ENCODE measurements around the gene CRYBG3.

Gene CRYBG3

DNA sequence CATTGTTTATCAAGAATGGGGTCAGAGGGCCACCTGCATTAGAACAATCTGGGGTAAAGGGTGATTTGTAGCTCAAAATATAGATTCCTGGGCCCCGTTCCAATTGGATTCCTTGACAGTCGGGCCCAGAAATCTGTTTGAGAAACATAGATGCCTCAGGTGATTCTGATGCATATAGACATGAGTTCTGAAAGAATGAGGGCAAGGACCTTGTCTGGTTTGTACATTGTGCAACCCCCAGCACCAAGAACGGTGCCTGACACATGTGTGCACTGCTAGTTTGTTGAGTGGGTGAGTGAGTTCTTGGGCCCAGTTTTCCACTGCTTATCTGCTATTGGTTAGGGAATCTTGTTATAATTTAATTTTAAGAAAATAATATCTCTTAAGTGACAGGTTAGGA lies 16.6 kb downstream of the CRYBG3 start:
- no peak for DNase-seq (ENCODE audit: low read depth)

DNA sequence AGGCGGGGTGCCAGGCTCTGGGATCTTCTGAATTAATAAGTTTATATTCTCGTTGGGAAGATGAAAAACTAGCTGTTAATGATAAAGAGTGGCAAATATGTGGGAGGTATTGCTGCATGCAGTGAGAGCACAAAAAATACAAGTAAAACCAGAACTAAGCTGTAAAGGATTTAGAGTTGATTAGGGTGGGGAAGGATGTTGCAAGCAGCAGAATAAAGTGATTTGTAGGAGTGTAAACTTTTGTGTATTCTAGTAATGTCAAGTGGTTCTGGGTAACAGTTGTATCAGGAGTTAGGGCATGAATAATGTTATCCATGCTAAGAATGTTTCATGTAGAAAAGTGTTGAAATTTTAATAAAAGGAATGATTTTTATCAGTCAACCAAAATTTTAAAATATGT lies 18.1 kb downstream of the CRYBG3 start:
- no peak for DNase-seq (ENCODE audit: low read depth)

DNA sequence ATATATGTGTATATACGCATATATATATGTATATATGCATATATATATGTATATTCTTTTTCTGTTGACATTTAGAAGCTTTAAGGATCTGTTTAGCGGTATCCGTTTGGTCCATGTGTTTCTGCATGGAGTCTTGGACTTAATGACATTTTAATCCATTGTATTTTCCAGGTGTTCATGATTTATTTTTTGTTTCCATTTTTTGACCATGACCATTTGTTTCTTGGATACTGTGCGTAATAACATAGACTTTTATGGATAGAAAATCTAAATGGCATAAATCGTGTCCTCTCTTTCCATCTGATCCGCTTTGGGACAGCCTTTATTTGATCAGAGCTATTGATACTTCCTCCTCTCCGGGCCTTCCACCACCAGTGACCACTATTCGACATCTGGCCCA lies 19.5 kb downstream of the CRYBG3 start:
- DNase-seq (ENCODE audit: low read depth) = no peak

DNA sequence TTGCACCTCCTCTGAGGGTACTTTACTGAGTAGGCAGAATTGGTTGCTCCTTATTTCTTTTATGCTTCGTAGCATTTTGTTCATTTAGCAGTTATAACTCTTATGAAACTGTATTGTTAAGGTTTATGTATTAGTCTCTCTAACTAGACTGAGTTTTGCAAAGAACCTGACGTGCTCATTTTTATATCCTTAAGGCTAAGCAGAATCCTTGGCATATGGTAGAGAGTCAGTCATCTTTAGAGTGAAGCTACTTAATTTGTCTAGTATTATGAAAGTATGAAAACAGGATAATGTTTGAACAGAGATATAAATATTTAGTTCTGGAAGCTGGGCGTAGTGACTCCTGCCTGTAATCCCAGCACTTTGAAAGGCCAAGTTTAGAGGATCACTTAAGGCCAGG lies 20.1 kb downstream of the CRYBG3 start:
- no peak for DNase-seq (ENCODE audit: low read depth)

DNA sequence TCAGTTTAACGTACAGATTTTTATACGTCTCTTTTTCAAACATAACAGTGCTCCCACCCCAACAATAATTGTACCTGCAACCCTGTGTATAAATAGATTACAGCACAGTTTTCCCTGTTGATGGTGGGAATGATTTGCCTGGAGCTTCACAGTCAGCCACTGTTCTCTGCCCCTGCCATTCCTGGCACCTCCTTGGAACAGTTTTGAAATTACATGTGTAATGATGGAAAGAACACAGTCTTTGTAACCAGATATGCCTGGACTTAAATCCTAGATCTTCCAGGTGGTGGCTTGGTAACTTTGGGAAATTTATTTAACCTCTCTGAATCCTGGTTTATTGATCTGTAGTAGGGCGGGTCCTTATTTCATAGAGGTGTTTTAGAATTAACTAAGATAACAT lies 27.0 kb downstream of the CRYBG3 start:
- DNase-seq (ENCODE audit: low read depth) = no peak

DNA sequence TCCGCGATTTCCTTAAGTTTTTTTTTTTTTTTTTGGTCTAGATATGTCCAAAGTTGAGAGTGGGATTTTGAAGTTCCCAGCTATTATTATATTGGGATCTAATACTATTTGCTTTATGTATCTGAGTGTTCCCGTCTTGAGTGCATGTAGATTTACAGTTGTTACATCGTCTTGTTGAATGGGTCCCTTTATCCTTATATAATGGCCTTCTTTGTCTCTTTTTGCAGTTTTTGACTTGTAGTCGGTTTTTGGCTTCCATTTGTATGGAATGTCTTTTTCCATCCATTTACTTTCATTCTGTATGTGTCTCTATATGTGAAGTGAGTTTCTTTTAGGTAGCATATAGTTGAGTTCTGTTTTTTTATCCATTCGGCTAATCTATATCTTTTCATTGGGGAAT lies 35.6 kb downstream of the CRYBG3 start:
- DNase-seq (ENCODE audit: low read depth) = no peak

DNA sequence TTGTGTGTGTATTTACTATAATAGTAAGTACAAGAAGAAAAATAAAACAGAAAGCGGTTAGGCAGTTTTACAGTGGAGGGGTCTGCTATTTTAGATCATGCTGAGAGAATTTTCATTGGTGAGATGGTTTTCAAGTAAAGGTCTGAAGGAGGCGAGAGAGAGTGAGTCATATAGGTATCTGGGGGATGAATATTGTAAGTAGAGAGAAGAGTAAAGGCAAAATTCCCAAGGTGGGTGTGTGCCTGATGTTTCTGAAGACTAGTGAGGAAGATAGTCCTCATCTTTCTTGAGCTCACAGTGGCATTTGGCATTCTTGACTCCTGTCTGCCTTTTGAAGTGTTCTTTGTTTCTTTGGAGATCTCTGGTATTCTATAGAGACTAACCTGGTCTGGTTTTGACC lies 38.6 kb downstream of the CRYBG3 start:
- DNase-seq (ENCODE audit: low read depth) = no peak

DNA sequence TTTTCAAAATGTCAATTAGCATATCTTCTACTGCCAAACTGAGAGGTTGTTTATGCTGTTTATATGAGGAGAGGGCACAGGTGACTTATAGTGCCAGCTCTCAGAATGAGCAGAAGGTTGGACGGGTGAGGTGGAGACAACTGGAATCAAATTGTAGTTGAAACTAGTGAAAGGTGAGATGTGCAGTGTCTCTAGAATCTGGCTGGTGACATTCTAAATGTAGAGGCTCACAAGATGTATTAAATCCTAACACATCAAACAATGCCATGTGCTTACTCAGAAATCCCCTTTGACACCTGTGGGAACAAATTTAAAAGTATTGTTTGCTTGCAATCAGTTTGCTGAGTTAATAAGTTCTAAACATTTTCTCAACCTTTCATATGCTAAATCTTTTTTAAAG lies 40.8 kb downstream of the CRYBG3 start:
- no peak for DNase-seq (ENCODE audit: low read depth)

DNA sequence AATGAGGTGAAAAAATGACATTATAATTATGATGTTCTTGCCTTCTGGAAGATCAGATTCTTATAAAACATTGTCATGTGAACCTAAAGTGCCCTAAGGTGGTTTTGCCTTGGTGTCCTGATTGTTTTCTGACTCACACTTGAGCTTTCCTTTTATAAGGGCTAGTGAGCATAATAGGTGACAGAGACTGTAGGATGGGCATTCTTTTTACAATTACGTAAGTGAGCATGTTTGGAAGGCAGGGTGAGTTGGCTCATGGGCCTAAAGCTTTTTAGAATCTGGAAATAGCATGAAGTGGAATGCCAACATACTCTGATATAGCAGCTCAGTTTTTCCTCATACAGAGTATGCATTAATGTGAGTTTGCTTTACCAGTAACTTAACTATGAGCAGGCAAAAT lies 41.2 kb downstream of the CRYBG3 start:
- no peak for DNase-seq (ENCODE audit: low read depth)

DNA sequence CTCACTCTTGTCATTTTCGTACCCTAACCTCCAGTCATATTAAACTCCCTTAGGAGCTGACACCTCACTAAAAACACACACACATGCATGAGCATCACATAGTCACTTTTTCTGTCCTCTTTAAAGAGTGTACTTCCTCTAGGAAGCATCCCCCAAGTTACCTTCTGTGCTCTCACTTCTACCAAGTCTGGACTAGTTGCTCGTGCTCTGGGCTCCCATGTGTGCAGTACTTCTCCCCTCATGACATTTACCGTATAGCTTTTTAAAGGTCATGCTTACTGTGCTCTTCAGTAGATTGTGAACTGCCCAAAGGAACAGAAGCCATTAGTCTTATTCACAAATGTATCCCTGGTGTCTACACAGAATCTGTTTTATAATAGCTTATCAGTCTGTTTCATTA lies 42.0 kb downstream of the CRYBG3 start:
- no peak for DNase-seq (ENCODE audit: low read depth)

DNA sequence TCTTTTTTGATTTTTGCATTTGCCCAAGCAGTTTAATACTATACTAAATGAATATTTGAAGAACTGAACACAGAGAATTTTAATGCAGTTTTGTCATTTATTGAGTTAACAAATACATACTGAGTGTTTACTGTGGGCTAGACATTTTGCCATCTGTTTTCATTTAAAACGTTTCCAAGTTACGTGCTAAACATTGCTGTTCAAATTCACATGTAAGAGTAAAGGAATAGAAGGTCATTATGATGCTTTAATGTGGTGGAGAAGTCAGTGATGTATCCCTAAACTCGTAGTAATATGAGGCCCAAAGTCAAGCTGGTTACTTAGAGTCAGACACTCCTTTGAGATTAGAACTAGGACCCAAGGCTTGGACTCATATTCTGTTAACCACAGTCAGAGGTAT lies 49.4 kb downstream of the CRYBG3 start:
- DNase-seq (ENCODE audit: low read depth) = no peak

DNA sequence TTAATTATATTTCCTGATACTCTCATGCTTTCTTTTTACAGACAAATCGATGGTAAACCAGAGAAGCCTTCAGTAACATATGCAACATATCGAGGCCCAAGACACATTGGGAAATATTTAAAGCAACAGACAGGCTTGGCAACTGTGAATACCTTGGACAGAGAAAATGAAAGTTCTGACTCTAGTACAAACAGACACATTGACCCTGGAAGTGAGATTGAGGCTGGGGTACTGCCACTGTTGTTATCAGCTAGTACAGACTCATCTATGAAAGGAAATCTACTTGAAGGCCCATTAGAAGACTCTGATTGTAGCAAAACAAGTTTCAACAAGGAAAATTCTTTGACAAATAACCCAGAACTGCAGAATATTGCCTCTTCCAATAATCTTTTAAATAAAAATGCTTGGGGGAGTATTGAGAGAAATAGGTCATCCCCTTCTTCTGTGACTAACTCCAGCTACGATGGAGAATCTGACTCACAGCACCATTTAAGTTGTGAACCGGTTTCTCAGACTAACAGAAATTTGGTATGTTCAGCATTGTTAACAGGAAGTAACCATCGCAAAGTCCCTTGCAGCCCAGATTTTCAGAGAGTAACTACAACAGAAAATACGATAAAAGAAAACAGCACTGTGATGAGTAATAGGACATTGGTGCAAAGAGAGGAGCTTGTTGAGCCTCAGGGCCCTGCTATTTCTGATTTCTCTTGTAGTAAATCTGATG lies 50.2 kb downstream of the CRYBG3 start:
- no peak for DNase-seq (ENCODE audit: low read depth)

DNA sequence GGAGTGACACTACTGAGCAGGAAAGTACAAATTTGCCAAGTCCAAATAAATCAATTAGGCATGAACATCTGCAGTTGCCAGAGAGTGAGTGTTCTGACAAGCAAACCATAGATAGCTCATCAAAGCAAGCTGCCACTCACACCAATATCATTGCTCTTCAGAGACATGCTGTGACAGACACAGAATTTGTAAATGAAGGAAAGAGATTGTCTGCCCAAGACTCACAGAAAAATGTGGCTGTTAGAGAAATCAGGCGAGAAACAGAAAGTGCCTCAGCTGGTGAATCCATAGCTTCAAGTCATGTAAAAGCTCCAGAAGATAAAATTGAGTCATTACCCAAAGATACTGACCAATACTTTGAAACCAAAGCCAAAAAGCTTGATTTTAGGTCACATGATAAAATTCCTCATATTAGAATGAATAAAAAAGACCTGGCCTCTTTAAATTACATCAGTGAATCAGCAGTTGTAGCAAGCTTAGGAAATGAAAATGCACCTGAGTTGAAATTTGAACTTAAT lies 50.8 kb downstream of the CRYBG3 start:
- DNase-seq (ENCODE audit: low read depth) = no peak

DNA sequence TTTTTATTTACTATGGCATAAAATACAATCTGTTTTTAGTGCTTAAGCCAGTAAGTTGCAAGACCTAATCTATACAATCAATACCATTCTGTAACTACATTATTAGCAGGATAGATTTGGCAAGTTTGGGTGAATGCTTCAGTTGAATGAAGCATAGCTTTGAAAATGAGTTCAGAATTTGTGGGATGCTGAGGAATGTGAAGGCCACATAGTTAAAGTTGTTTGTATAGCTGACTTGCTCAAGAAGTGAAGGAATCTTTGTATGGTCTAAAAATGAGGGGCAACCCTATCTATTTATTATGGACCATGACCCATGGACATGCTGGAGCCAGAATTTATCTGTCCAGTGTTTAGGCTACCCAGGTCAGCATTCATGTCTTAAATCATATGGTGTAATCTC lies 58.5 kb downstream of the CRYBG3 start:
- DNase-seq (ENCODE audit: low read depth) = no peak

DNA sequence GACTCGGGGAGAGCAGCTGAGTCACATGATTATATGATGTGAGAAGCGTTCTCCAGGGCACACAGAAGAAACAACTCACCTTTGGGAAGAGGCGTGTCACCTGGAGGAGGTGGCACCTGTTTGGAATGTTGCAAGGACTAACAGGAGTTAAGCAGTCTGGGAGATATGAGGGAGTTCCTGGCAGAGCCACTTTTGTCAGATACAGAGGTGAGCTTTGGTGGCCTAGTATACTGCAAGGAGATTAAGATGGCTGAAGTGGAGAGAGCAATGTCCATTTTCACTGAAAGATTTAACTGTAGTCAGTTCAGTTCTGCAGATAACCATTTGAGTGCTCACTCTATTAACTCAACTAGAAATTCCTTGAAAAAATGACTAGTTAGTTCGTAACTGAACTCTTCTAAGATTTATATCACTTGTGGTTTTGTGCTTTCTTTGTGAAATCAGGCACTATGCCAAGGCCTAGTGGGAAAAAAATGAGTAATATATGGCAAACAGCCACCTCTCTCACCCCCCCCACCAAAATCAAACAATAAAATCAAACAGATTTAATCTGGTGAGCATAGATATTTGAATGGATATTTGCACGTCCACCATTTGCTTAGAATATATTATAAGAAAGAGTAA lies 61.3 kb downstream of the CRYBG3 start:
- no peak for DNase-seq (ENCODE audit: low read depth)

DNA sequence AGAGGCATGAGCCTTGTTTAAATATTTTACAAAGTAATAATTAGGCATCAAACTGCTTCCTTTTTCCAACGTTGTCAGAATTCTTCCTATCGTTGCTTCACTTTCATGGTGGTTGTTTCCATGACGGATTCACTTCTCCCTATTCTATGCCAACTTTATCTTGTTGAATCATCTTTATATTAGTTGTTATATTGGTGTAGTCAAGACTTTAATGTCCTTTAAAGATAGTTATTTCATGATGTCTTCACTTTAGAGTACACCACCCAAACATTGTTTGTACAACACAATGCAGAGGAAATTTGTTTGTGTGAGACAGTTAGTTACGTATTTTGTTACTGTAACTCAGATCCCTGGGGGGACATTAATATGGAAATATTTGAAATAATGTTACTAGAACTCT lies 61.9 kb downstream of the CRYBG3 start:
- DNase-seq (ENCODE audit: low read depth) = no peak

DNA sequence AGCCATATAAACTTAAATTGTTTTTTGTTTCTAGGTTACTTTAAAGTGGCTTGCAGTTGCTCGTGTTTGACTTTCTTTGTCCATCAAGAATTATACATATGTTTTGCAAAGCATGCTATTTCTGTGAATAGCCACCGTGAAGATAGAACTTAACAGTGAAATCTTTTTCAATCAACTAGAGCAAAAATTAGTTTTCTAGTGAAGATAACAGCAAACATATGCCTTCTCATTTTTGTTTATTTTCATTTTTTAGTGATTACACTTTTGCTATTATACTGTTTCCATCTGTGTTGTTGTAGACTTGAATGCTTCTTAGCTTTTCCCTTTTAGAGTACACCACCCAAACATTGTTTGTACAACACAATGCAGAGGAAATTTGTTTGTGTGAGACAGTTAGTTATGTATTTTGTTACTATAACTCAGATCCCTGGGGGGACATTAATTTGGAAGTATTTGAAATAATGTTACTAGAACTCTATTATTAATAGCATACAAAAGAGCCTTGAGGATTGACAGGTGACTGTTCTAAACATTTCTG lies 62.8 kb downstream of the CRYBG3 start:
- no peak for DNase-seq (ENCODE audit: low read depth)

DNA sequence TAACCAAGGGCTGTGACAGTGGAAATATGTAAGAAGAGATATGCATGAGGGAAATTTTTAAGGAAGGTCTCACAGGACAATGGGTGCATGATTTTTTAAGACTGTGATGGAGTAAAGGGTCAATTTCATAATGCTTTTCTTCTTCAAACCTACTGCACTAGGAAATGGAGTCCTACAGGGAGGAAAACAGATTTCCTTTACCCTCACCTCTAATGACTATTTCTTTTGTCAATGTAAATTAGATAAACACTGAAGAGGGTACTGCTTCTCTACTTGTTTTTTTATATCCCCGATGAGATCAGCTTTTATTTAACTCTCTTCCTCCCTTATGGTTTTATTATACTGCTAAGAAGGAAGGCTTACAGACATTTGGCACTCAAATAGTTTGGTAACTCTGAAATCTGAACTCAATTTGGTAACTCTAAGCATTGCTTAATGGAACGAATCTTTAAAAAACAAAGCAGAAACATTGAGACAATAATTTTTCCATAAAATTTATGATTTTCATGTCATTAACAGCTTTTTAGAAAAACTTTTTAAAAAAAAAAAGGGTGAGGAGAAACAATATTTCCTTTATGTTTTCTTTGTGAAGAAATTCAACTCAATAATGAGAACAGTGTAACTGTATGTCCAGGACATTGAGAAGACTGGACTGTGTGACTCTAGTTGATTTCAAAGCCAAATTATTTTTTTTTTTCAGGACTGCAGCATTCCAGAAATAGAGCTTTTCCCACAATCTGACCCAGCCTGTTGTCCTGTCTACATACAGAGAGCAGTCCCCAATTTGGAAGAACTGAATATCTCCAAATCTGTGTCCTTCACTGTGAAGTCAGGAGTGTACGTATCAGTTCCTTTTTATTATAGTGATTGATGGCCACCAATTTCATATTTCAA lies 64.4 kb downstream of the CRYBG3 start:
- DNase-seq (ENCODE audit: low read depth) = no peak

DNA sequence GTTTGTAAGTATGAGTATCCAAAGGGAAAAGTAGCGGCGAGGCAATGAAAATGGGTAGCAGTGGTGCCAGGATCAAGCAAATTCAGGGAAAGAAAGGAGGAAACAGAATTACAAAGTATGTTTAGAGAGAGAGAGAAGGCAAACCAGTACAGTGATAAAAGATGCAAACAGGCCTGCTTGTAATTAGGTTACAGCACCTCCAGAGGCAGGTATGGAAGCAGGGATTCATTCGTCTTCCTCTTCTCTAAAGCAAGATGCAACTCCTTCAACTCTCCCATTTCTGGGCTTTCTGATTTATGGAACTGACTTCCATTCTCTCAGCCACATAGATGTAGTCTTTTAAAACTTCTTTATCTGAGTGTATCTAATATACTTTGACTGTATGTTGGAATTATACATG lies 68.0 kb downstream of the CRYBG3 start:
- no peak for DNase-seq (ENCODE audit: low read depth)

DNA sequence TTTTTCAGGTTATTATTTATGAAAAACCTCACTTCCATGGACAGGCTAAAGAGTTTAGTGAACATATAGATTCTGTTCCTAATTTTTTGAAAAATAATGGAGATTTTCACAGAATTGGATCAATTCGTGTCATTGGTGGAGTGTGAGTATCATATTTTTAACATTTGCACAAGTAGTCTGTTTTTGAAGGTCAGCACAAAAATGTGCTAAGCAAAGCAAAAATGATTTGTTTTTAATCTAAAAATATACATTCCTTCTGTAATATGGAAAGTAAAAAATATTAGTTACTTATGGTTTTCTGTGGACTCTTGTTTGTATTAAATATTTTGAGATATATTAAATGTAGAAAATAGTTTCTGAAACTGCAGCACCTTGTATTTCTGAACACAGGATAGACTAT lies 71.0 kb downstream of the CRYBG3 start:
- no peak for DNase-seq (ENCODE audit: low read depth)

DNA sequence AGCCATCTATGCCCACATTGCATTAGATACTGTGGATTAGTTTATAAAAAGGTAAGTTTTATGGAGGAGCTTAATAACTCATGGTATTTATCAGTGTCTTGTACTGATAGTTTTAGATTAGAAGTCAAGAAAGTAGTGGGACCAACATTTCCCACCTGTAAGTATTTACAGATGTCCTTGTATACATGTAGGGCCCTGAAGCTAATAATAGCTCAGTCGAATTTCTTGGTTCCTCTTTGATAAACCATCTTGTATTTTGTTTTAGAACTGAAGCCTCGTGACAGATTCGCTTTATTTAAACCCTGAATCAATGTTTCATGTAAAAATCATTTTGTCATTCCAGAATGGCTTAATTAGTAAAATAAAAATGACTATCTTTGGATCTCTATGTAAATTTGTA lies 73.4 kb downstream of the CRYBG3 start:
- DNase-seq (ENCODE audit: low read depth) = no peak

DNA sequence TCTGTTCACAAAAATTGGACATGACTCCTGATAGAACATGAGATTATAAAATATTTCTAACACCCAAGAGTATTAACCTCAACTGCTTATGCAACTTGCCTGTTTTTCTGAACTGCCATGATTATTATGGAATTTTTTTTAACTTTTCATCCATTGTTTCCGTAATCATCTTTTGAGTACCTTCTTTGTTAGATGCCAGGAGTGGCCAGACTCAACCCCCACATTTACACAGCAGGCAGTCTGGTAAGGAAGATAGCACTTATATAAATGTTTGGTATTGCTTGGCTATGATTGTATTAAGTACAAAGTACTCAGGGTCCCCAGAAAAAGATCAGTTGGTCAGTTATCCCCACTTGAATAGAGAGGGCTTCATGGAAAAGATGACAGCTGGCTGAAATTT lies 74.3 kb downstream of the CRYBG3 start:
- DNase-seq (ENCODE audit: low read depth) = no peak

DNA sequence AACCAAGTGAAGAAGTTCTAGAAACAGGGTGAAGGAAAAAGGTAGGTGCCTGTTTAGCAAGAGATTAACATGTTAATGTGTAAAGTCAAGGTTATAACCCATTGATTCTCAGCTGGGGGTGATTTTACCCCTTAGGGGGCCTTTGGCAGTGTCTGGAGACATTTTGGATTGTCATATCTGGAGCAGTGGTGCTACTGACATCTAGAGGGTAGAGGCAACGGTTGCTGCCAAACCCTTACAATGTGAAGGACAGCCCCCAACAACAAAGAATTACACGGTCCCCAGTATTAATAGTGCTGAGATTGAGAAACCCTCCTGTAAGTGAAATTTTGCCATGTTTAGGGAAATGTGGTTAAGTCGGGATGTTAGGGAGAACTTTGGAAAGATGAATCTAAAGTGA lies 74.7 kb downstream of the CRYBG3 start:
- DNase-seq (ENCODE audit: low read depth) = no peak

Measured in stimulated activated CD8-positive, alpha-beta memory T cell treated with anti-CD3 and anti-CD28 coated beads, Interleukin-15, amount 100 ng/mL, for 24 hours (primary cell).